DND-41 (cell line): Measurements from ENCODE around the gene PGPEP1.
"Not testable (repeated sequence)": the region's sequence is repeated elsewhere in the genome, so short reads cannot be mapped to it uniquely, and the experiment has no call there.

Experiments
- ATAC-seq: fragments of 200-7000 bp; cut with Tn5 transposase; 3 replicates; pipeline ENCODE4 v1.9.1; 2021; ENCODE audit warnings: low read depth; ENCODE audit not compliant: insufficient read depth
- DNase-seq: peaks from one replicate; pipeline ENCODE4 v3.0.0-alpha.2; 2020
- H2AFZ ChIP-seq: 2 replicates; pipeline ENCODE4 v1.6.0; 2012; ENCODE audit warnings: low read depth, low read length
- H3K27ac ChIP-seq: 2 replicates; pipeline ENCODE4 v1.5.1; 2012; ENCODE audit warnings: low read length, inconsistent platforms
- H3K27me3 ChIP-seq: fragments of 200-600 bp; sonication (generic); 2 replicates; pipeline ENCODE4 v1.6.0; 2012; ENCODE audit warnings: low read length, mild to moderate bottlenecking, inconsistent platforms; ENCODE audit not compliant: insufficient read depth, poor library complexity
- H3K36me3 ChIP-seq: 2 replicates; pipeline ENCODE4 v1.5.1; 2012; ENCODE audit warnings: low read length, inconsistent platforms; ENCODE audit not compliant: insufficient read depth
- H3K4me1 ChIP-seq: 2 replicates; pipeline ENCODE4 v1.5.1; 2012; ENCODE audit warnings: mild to moderate bottlenecking, low read length; ENCODE audit not compliant: insufficient read depth
- H3K4me2 ChIP-seq: 2 replicates; pipeline ENCODE4 v1.6.0; 2012; ENCODE audit warnings: mild to moderate bottlenecking, moderate library complexity, low read length, inconsistent platforms; ENCODE audit not compliant: insufficient read depth
- H3K4me3 ChIP-seq, 2 experiments: fragments of 200-600 bp in 1 of 2; shearing (Covaris generic) in 1 of 2; 2 replicates each; pipeline ENCODE4 v1.5.1; 2012 to 2016; ENCODE audit warnings: inconsistent platforms in 2 of 2, low read length in 2 of 2, mild to moderate bottlenecking in 2 of 2, low read depth in 1 of 2, moderate library complexity in 1 of 2
- H3K79me2 ChIP-seq: 2 replicates; pipeline ENCODE4 v1.6.0; 2012; ENCODE audit warnings: low read length, inconsistent platforms; ENCODE audit not compliant: insufficient read depth
- H3K9ac ChIP-seq: 2 replicates; pipeline ENCODE4 v1.6.0; 2012; ENCODE audit warnings: low read depth, mild to moderate bottlenecking, inconsistent platforms, low read length, moderate library complexity
- H3K9me3 ChIP-seq: 2 replicates; pipeline ENCODE4 v1.5.1; 2012; ENCODE audit warnings: low read length, moderate library complexity, mild to moderate bottlenecking, inconsistent platforms; ENCODE audit not compliant: insufficient read depth, severe bottlenecking
- H4K20me1 ChIP-seq: 2 replicates; pipeline ENCODE4 v1.6.0; 2012; ENCODE audit warnings: low read length; ENCODE audit not compliant: insufficient read depth
- CTCF ChIP-seq: IDR thresholded peaks from 2 replicates; pipeline ENCODE4 v1.5.1; 2012; ENCODE audit warnings: borderline replicate concordance, low read length, moderate library complexity, mild to moderate bottlenecking; ENCODE audit not compliant: poor library complexity, severe bottlenecking; ENCODE audit errors: extremely low read depth
- EZH2 ChIP-seq: IDR thresholded peaks from 3 replicates; pipeline ENCODE4 v1.6.1; 2012; ENCODE audit warnings: borderline replicate concordance, low read depth, mild to moderate bottlenecking, moderate library complexity, low read length, inconsistent platforms; ENCODE audit not compliant: severe bottlenecking

Gene PGPEP1

GRCh38 chr19:18397242-18398202 lies 57.1 kb downstream of the PGPEP1 start, which contains the start of gene LRRC25:
TSS of gene LRRC25 (minus strand) at chr19:18397622. CDS start at chr19:18396963, 659 bp downstream.
- no peaks in the 10 kb centered on the region for H3K36me3 ChIP-seq
- H3K4me2 ChIP-seq, result no peak within 1 kb of the TSS
- H3K4me3 ChIP-seq, result no peak within 1 kb of the TSS
- no peaks in the 10 kb centered on the region for H3K27me3 ChIP-seq
- no peaks in the 10 kb centered on the region for H3K79me2 ChIP-seq
- no peak for DNase-seq
- H3K27ac ChIP-seq, result no peak within 1 kb of the TSS
- no peak within 1 kb of the TSS for H3K9ac ChIP-seq
- H4K20me1 ChIP-seq, result no peaks in the 10 kb centered on the region
- H3K9me3 ChIP-seq, result no peaks in the 10 kb centered on the region
- no peak for ATAC-seq
- H2AFZ ChIP-seq, result no peak within 1 kb of the TSS
- no peaks in the 10 kb centered on the region for H3K4me1 ChIP-seq
- TF ChIP-seq EZH2 (no peak), CTCF (no peak)

- Histone ChIP-seq H3K79me2 (no peaks in the 10 kb centered on the region), H3K9me3 (no peaks in the 10 kb centered on the region), H3K4me3 (no peak overlapping the region), H3K36me3 (no peaks in the 10 kb centered on the region), H3K27me3 (no peaks in the 10 kb centered on the region), H4K20me1 (no peaks in the 10 kb centered on the region), H3K4me2 (no peak overlapping the region), H2AFZ (no peak overlapping the region), H3K4me1 (no peaks in the 10 kb centered on the region), H3K27ac (no peak overlapping the region), H3K9ac (no peak overlapping the region)
- ATAC-seq (no peak), DNase-seq (no peak)
- TF ChIP-seq CTCF (no peak), EZH2 (no peak)
These were observed 58.6 kb downstream of the PGPEP1 start for GRCh38 chr19:18399008-18399407.

GRCh38 chr19:18401580-18402112 lies 61.2 kb downstream of the PGPEP1 start:
- Histone ChIP-seq H3K27ac (no peak overlapping the region), H4K20me1 (no peaks in the 10 kb centered on the region), H3K4me2 (no peak overlapping the region), H3K36me3 (no peaks in the 10 kb centered on the region), H3K27me3 (no peaks in the 10 kb centered on the region), H2AFZ (no peak overlapping the region), H3K79me2 (no peaks in the 10 kb centered on the region), H3K4me3 (no peak overlapping the region), H3K9me3 (no peaks in the 10 kb centered on the region), H3K9ac (no peak overlapping the region), H3K4me1 (no peaks in the 10 kb centered on the region)
- peak; percentile 60 for ATAC-seq
- peak; percentile 45 for DNase-seq
- TF ChIP-seq CTCF, result peak; percentile 39
- TF ChIP-seq EZH2, result no peak

- H2AFZ ChIP-seq, ATAC-seq, H3K4me2 ChIP-seq: not testable (repeated sequence)
These were observed 62.3 kb downstream of the PGPEP1 start for GRCh38 chr19:18402455-18403248.

GRCh38 chr19:18405754-18406153 lies 65.4 kb downstream of the PGPEP1 start:
- not testable (repeated sequence) for H3K79me2 ChIP-seq, DNase-seq, H3K4me2 ChIP-seq, ATAC-seq, H3K27me3 ChIP-seq, H3K4me1 ChIP-seq, H2AFZ ChIP-seq, H4K20me1 ChIP-seq, H3K9me3 ChIP-seq, H3K36me3 ChIP-seq, H3K4me3 ChIP-seq, H3K9ac ChIP-seq, H3K27ac ChIP-seq

More at GRCh38 chr19:18402455-18403248, 62.3 kb downstream of the PGPEP1 start:
- H3K27ac ChIP-seq, H4K20me1 ChIP-seq, H3K27me3 ChIP-seq, DNase-seq, H3K9me3 ChIP-seq, H3K4me3 ChIP-seq, H3K36me3 ChIP-seq, H3K9ac ChIP-seq, H3K79me2 ChIP-seq, H3K4me1 ChIP-seq: not testable (repeated sequence)
